Measurements from ENCODE around the gene SOX10.

SOX10 gene

DNA sequence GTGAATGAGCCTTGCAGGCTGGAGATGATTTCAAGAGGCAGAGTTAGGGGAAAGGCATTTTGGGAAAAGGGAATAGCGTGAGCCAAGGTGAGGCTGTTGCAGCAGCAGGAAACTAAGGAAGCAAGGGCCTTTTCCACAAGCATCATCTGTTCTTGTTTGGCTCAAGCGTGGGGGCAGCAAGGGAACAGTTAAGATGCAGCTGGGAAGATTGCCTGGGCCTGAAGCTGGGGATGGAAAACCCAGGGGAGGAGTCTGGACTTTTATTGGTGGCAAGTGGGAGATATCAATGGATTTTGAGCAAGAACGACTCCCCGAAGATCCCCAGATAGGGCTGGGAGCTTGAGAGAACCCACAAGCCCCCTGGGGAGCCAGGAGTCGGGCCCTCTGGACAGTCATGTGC is 45.5 kb upstream of the SOX10 start:
- in situ Hi-C loops (cut with HindIII; ENCODE audit: low sequenced_read_pairs), result no loop called here
- DNase-seq (ENCODE audit: low read depth), result no peak

DNA sequence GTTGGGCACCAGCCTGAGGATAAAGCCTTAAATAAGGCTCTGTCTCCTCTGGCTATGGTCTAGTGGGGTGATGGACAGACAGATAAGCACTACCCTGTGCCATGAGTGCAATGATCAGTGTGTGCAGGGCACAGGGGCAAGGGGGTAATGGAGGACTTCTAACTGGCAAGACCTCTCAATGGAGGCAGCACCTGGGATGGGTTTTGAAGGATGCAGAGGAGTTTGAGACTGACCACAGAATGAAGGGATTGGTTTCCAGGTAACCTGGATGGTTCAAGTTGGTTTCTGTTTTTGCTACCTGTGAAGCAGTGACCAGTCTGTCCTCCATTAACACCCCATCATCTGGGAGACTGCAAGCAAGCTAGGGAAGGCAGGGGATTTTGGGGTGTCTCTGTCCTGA is 45.0 kb upstream of the SOX10 start:
- TF ChIP-seq, protein P1, sequence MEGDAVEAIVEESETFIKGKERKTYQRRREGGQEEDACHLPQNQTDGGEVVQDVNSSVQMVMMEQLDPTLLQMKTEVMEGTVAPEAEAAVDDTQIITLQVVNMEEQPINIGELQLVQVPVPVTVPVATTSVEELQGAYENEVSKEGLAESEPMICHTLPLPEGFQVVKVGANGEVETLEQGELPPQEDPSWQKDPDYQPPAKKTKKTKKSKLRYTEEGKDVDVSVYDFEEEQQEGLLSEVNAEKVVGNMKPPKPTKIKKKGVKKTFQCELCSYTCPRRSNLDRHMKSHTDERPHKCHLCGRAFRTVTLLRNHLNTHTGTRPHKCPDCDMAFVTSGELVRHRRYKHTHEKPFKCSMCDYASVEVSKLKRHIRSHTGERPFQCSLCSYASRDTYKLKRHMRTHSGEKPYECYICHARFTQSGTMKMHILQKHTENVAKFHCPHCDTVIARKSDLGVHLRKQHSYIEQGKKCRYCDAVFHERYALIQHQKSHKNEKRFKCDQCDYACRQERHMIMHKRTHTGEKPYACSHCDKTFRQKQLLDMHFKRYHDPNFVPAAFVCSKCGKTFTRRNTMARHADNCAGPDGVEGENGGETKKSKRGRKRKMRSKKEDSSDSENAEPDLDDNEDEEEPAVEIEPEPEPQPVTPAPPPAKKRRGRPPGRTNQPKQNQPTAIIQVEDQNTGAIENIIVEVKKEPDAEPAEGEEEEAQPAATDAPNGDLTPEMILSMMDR (IDR thresholded peaks at IDR 0.05; ENCODE audit: low read depth, low read length, missing control alignments), result no peak
- no peak overlapping the region for H3K4me3 ChIP-seq (ENCODE audit: low read depth, low read length)
- in situ Hi-C loops (cut with HindIII; ENCODE audit: low sequenced_read_pairs), result no loop called here
- no peak for DNase-seq (ENCODE audit: low read depth)

More for the DNA sequence above, 45.5 kb upstream of the SOX10 start:
- no peak overlapping the region for H3K4me3 ChIP-seq (ENCODE audit: low read depth, low read length)
- TF ChIP-seq, protein P1 (IDR thresholded peaks at IDR 0.05; ENCODE audit: low read depth, low read length, missing control alignments), result no peak

DNA sequence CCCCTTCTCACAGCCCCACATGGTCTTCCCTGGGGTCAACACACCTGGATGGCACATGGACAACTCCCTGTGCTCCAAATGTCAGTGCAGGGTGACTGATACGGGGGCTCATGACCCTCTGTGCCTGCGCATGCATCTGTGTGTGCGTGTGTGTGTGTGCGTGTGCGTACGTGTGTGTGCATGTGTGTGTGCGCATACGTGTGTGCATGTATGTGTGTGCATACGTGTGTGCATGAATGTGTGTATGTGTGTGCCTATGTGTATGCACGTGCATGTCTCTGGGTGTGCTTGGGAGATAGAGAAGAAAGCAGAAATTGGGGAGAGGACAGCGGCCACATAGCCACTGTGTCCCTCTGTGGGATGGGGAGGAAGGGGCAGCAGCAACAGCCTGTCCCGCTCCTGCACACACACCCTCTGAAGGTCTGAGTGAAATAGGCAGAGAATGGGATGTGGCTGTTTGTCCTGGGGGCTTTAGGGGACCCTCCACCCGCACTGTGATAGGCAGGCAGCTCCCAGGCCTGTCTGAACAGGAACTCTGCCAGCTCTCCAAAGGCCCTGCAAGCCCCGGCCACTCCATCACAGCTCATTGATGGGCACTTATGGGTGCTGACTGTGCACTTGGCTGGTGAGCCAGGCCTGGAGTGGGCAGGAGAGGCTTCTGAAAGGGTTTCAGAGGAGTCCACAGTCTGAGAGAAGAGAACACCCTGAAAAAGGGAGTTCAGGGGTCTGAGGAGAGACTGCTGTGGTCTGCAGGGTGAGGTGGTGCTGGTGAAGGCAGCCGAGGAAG is 44.2 kb upstream of the SOX10 start:
- no peak for DNase-seq (ENCODE audit: low read depth)
- no peak overlapping the region for H3K4me3 ChIP-seq (ENCODE audit: low read depth, low read length)
- TF ChIP-seq, protein P1 (IDR thresholded peaks at IDR 0.05; ENCODE audit: low read depth, low read length, missing control alignments), result no peak
- in situ Hi-C loops (cut with HindIII; ENCODE audit: low sequenced_read_pairs), result no loop called here

DNA sequence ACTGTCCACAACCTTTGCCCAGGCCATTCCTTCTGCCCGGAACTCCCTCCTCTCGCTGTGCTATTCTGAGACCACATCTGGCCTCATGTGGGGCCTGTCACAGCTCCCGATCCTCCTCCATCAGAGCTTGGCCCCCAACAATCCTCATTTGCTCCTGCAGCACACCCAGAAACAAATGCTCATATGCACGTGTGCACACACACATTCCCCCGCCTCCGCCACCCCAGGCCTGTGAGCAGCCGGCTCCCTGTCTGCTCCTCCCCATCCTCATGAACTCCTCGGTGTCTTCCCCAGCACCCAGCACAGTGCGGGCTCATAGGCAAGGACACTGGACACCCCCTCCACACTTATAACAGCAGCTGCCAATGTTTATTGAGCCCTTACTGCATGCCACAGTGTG is 43.1 kb upstream of the SOX10 start:
- no peak overlapping the region for H3K4me3 ChIP-seq (ENCODE audit: low read depth, low read length)
- in situ Hi-C loops (cut with HindIII; ENCODE audit: low sequenced_read_pairs), result no loop called here
- TF ChIP-seq, protein P1 (IDR thresholded peaks at IDR 0.05; ENCODE audit: low read depth, low read length, missing control alignments), result no peak
- no peak for DNase-seq (ENCODE audit: low read depth)

GRCh38 chr22:38026130-38027111 is 42.1 kb upstream of the SOX10 start:
- TF ChIP-seq, protein P1 (IDR thresholded peaks at IDR 0.05; ENCODE audit: low read depth, low read length, missing control alignments), result no peak
- in situ Hi-C loops (cut with HindIII; ENCODE audit: low sequenced_read_pairs), result no loop called here
- no peak overlapping the region for H3K4me3 ChIP-seq (ENCODE audit: low read depth, low read length)
- DNase-seq (ENCODE audit: low read depth), result no peak

DNA sequence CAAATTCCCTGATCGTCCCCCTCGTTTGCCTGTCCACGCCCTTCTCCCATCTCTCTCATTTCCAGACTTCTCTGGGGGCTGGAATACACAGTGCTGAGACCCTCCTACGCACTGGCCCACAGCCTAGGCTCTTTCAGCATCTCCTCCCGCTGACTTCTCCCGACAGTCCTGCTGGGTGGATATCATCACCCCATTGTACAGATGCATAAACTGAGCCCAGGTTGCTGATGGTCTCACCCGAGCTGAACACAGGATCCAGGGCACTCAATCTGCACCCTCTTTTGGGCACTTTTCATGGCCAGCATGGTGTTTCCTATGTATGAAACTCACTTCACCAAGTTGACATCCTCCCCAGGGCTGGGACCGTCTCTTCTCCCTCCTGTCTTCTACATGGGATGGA is 41.2 kb upstream of the SOX10 start:
- DNase-seq (ENCODE audit: low read depth), result no peak
- TF ChIP-seq, protein P1 (IDR thresholded peaks at IDR 0.05; ENCODE audit: low read depth, low read length, missing control alignments), result no peak
- no peak overlapping the region for H3K4me3 ChIP-seq (ENCODE audit: low read depth, low read length)
- in situ Hi-C loops (cut with HindIII; ENCODE audit: low sequenced_read_pairs), result no loop called here
